HepG2 (cell line): Measurements from ENCODE around the gene TSPYL1. TPM values are rescaled to one million over a fixed set of nuclear protein-coding genes. Genes with fewer than 3 reads are reported as not detected.
A peak's percentile ranks its signal among the peaks of the same experiment; 100 is the strongest.

Source experiments
- ARHGAP35 ChIP-seq: sonication (generic); formaldehyde crosslinking; IDR thresholded peaks from 2 replicates; pipeline ENCODE4 v1.9.0; 2022; ENCODE audit warnings: mild to moderate bottlenecking, inconsistent platforms, moderate library complexity, missing genetic modification reagents, borderline replicate concordance
- CBFB ChIP-seq: sonication (generic); formaldehyde crosslinking; IDR thresholded peaks from 2 replicates; pipeline ENCODE4 v1.4.0; 2020; ENCODE audit warnings: missing genetic modification reagents
- FOXK2 ChIP-seq: fragments of 450-650 bp; IDR thresholded peaks from 2 replicates; pipeline ENCODE4 v1.6.1; 2016
- HNRNPL ChIP-seq: fragments of 200-400 bp; formaldehyde crosslinking; IDR thresholded peaks from 2 replicates; pipeline ENCODE4 v1.6.1; 2017; ENCODE audit warnings: mild to moderate bottlenecking, low read depth, low read length
- HOXA5 ChIP-seq: sonication (generic); formaldehyde crosslinking; IDR thresholded peaks from 2 replicates; pipeline ENCODE4 v1.4.0; 2020; ENCODE audit warnings: missing genetic modification reagents
- IRX3 ChIP-seq: sonication (generic); formaldehyde crosslinking; IDR thresholded peaks from 2 replicates; pipeline ENCODE4 v1.8.1; 2023; ENCODE audit warnings: mild to moderate bottlenecking, low read depth, missing genetic modification reagents, borderline replicate concordance
- KMT2A ChIP-seq: sonication (generic); formaldehyde crosslinking; IDR thresholded peaks from 2 replicates; pipeline ENCODE4 v1.4.0; 2020; ENCODE audit warnings: missing genetic modification reagents
- MIXL1 ChIP-seq: IDR thresholded peaks from 2 replicates; pipeline ENCODE4 v1.6.1; 2016
- RBFOX2 ChIP-seq: fragments of 200-400 bp; formaldehyde crosslinking; IDR thresholded peaks from 2 replicates; pipeline ENCODE4 v1.6.1; 2017; ENCODE audit warnings: low read depth, mild to moderate bottlenecking, low read length
- SIX1 ChIP-seq: sonication (generic); formaldehyde crosslinking; IDR thresholded peaks from 2 replicates; pipeline ENCODE4 v1.4.0; 2020; ENCODE audit warnings: missing genetic modification reagents, borderline replicate concordance
- SMARCE1 ChIP-seq: fragments of 450-650 bp; IDR thresholded peaks from 2 replicates; pipeline ENCODE4 v1.6.1; 2017; ENCODE audit warnings: borderline replicate concordance
- SRY ChIP-seq: sonication (generic); formaldehyde crosslinking; IDR thresholded peaks from 2 replicates; pipeline ENCODE4 v1.8.0; 2022; ENCODE audit warnings: mild to moderate bottlenecking, missing genetic modification reagents
- TARDBP ChIP-seq: sonication (generic); formaldehyde crosslinking; IDR thresholded peaks from 2 replicates; pipeline ENCODE4 v1.8.0; 2022; ENCODE audit warnings: mild to moderate bottlenecking, missing genetic modification reagents
- TBL1XR1 ChIP-seq: fragments of 150-350 bp; IDR thresholded peaks from 2 replicates; pipeline ENCODE4 v1.6.1; 2014; ENCODE audit warnings: borderline replicate concordance, low read length; ENCODE audit not compliant: partially characterized antibody
- U2AF1 ChIP-seq: fragments of 200-400 bp; formaldehyde crosslinking; optimal IDR thresholded peaks from 2 replicates; pipeline ENCODE3; 2017; ENCODE audit warnings: mild to moderate bottlenecking, low read depth, low read length
- ZBTB3 ChIP-seq: sonication (generic); formaldehyde crosslinking; IDR thresholded peaks from 2 replicates; pipeline ENCODE4 v1.4.0; 2020; ENCODE audit warnings: low read depth, mild to moderate bottlenecking, moderate library complexity, missing genetic modification reagents, borderline replicate concordance
- ZFP36L1 ChIP-seq: sonication (generic); formaldehyde crosslinking; IDR thresholded peaks from 2 replicates; pipeline ENCODE4 v1.8.0; 2022; ENCODE audit warnings: mild to moderate bottlenecking, missing genetic modification reagents, moderate library complexity
- ZFP62 ChIP-seq: sonication (generic); formaldehyde crosslinking; IDR thresholded peaks from 2 replicates; pipeline ENCODE4 v1.4.0; 2020; ENCODE audit warnings: missing genetic modification reagents
- ZNF264 ChIP-seq: sonication (generic); formaldehyde crosslinking; IDR thresholded peaks from 2 replicates; pipeline ENCODE4 v1.4.0; 2020; ENCODE audit warnings: missing genetic modification reagents
- ZNF446 ChIP-seq: sonication (generic); formaldehyde crosslinking; IDR thresholded peaks from 2 replicates; pipeline ENCODE4 v1.5.0; 2020; ENCODE audit warnings: mild to moderate bottlenecking, missing genetic modification reagents
- ZNF563 ChIP-seq: sonication (generic); formaldehyde crosslinking; IDR thresholded peaks from 2 replicates; pipeline ENCODE4 v1.8.0; 2022; ENCODE audit warnings: mild to moderate bottlenecking, moderate library complexity, missing genetic modification reagents
- ZNF703 ChIP-seq: sonication (generic); formaldehyde crosslinking; IDR thresholded peaks from 2 replicates; pipeline ENCODE4 v1.5.1; 2020; ENCODE audit warnings: missing genetic modification reagents, mild to moderate bottlenecking, moderate library complexity, borderline replicate concordance
- ZNF75D ChIP-seq: sonication (generic); formaldehyde crosslinking; IDR thresholded peaks from 2 replicates; pipeline ENCODE4 v1.8.1; 2023; ENCODE audit warnings: missing genetic modification reagents, mild to moderate bottlenecking, borderline replicate concordance
- ZNF772 ChIP-seq: sonication (generic); formaldehyde crosslinking; IDR thresholded peaks from 2 replicates; pipeline ENCODE4 v1.5.0; 2020; ENCODE audit warnings: mild to moderate bottlenecking, missing genetic modification reagents
- ZNF83 ChIP-seq: sonication (generic); formaldehyde crosslinking; IDR thresholded peaks from 2 replicates; pipeline ENCODE4 v1.4.0; 2020; ENCODE audit warnings: missing genetic modification reagents, mild to moderate bottlenecking, borderline replicate concordance
- ZNF878 ChIP-seq: sonication (generic); formaldehyde crosslinking; IDR thresholded peaks from 2 replicates; pipeline ENCODE4 v1.8.1; 2023; ENCODE audit warnings: mild to moderate bottlenecking, missing genetic modification reagents, moderate library complexity
- ZSCAN31 ChIP-seq: sonication (generic); formaldehyde crosslinking; IDR thresholded peaks from 2 replicates; pipeline ENCODE4 v1.5.0; 2020; ENCODE audit warnings: low read depth, mild to moderate bottlenecking, missing genetic modification reagents
- polyA plus RNA-seq, 8 experiments: library from polyadenylated mRNA; depleted of rRNA in 3 of 8; stranded (reverse) in 7 of 8; unstranded in 1 of 8; fragments of >200 nt; fragmentation: Illumina TruSeq in 4 of 8; extraction: Trizol in 4 of 8; gene quantifications; 2 replicates each; pipeline versions ENCODE4 v1.2.1 to v1.2.3, GENCODE V29; 2011 to 2016; ENCODE audit warnings: low read depth in 4 of 8, missing spikeins in 1 of 8, mixed read lengths in 1 of 8; ENCODE audit not compliant: insufficient read depth in 1 of 8
- total RNA-seq, 5 experiments: library from RNA; depleted of rRNA; stranded (reverse); fragments of >200 nt; fragmentation: Illumina TruSeq; extraction: Trizol; gene quantifications; 2 replicates each; pipeline ENCODE4 v1.2.3, GENCODE V29; 2016; ENCODE audit warnings: low read depth in 1 of 5
- TF ChIP-seq, protein P1 (sequence below): sonication (generic); formaldehyde crosslinking; IDR thresholded peaks from 2 replicates; pipeline ENCODE4 v1.8.0; 2023; ENCODE audit warnings: mild to moderate bottlenecking, missing genetic modification reagents
- TF ChIP-seq, protein P2 (sequence below): sonication (generic); formaldehyde crosslinking; IDR thresholded peaks from 2 replicates; pipeline ENCODE4; 2020; ENCODE audit warnings: missing genetic modification reagents, mild to moderate bottlenecking, borderline replicate concordance

Gene TSPYL1
- total and polyA plus RNA-seq, 2 of the 13 experiments (the other 11 are each of a cell fraction or from before 2014, with no cell fraction given), result 28.3 to 93.0 TPM

DNA sequence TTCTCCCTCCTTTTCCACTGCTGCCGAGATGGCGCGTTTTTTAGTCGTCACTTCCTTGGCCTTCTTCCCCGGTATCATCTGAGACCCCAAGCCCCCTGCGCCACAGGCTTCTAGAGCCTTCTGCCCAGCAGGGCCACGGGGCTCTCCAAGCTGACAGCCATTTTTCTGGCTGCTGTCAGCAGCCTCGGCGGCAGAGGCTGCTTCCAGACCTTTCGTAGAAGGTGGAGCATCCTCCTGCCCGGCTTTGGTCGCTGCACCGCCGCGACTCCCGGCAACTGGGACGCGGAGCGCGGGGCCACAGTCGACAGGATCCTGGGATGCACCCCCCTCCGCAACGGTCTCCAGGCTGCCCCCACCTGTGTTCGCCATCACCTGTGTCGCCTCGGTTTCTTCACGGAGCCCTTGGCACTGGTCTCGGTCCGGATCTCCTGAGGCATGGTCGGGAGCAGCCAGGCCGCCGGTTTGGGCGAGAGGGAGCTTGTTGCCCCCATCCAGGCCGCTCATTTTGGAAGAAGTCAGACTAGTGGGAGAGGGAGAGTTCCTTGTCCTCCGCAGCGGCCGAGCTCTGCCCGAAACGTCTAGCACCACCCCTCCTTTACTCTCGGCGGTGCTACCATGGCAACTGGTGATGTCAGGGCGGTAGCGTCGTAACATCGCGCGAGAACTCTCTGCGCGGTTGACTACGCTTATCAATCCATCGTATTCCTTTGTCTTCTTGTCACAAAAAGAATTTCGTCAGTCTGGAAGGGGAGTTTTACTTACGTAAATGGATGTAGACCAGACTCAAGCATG, 26.0 kb downstream of the TSPYL1 start, which contains the start of gene TSPYL4 (continued):
- TF ChIP-seq SRY (no peak; the same call in 1 of the 2 replicates), ZNF75D (no peak), TBL1XR1 (no peak), ZNF83 (CRISPR knock-in tag) (no peak), ARHGAP35 (CRISPR knock-in tag) (peak; percentile 84), ZNF878 (no peak), HNRNPL (peak; percentile 66; the same call in 1 of the 2 replicates), ZNF446 (CRISPR knock-in tag) (peak; percentile 92), SMARCE1 (no peak), ZNF563 (CRISPR knock-in tag) (peak; percentile 83), ZNF264 (CRISPR knock-in tag) (no peak), SIX1 (CRISPR knock-in tag) (no peak), IRX3 (CRISPR knock-in tag) (0 out of 2 replicates have a peak, but pooled peaks have one; percentile 58), KMT2A (CRISPR knock-in tag) (peak; percentile 58; the same call in 1 of the 2 replicates), CBFB (no peak), ZNF703 (CRISPR knock-in tag) (no peak; the same call in 1 of the 2 replicates), ZBTB3 (CRISPR knock-in tag) (no peak), ZNF772 (CRISPR knock-in tag) (no peak; the same call in 1 of the 2 replicates), HOXA5 (0 out of 2 replicates have a peak, but pooled peaks have one; percentile 24), RBFOX2 (peak; percentile 32), ZSCAN31 (0 out of 2 replicates have a peak, but pooled peaks have one; percentile 44), ZFP62 (CRISPR knock-in tag) (no peak), MIXL1 (CRISPR knock-in tag) (peak; percentile 55; the same call in 1 of the 2 replicates), TARDBP (CRISPR knock-in tag) (peak; percentile 54; the same call in 1 of the 2 replicates), FOXK2 (no peak), ZFP36L1 (CRISPR knock-in tag) (no peak), U2AF1 (no peak)
- TF ChIP-seq, protein P1, sequence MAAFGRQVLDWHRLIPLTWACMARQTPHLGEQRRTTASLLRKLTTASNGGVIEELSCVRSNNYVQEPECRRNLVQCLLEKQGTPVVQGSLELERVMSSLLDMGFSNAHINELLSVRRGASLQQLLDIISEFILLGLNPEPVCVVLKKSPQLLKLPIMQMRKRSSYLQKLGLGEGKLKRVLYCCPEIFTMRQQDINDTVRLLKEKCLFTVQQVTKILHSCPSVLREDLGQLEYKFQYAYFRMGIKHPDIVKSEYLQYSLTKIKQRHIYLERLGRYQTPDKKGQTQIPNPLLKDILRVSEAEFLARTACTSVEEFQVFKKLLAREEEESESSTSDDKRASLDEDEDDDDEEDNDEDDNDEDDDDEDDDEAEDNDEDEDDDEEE (CRISPR knock-in tag), result peak; percentile 98
- TF ChIP-seq, protein P2, sequence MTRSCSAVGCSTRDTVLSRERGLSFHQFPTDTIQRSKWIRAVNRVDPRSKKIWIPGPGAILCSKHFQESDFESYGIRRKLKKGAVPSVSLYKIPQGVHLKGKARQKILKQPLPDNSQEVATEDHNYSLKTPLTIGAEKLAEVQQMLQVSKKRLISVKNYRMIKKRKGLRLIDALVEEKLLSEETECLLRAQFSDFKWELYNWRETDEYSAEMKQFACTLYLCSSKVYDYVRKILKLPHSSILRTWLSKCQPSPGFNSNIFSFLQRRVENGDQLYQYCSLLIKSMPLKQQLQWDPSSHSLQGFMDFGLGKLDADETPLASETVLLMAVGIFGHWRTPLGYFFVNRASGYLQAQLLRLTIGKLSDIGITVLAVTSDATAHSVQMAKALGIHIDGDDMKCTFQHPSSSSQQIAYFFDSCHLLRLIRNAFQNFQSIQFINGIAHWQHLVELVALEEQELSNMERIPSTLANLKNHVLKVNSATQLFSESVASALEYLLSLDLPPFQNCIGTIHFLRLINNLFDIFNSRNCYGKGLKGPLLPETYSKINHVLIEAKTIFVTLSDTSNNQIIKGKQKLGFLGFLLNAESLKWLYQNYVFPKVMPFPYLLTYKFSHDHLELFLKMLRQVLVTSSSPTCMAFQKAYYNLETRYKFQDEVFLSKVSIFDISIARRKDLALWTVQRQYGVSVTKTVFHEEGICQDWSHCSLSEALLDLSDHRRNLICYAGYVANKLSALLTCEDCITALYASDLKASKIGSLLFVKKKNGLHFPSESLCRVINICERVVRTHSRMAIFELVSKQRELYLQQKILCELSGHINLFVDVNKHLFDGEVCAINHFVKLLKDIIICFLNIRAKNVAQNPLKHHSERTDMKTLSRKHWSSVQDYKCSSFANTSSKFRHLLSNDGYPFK (CRISPR knock-in tag), result peak; percentile 82; the same call in 1 of the 2 replicates
